Neural cell (in vitro differentiated cells): ENCODE measurements around the gene IL9. TPM values are rescaled to one million over a fixed set of nuclear protein-coding genes. Genes with fewer than 3 reads are reported as not detected.

Source experiments
- H2AFZ ChIP-seq: fragments of 200-600, 300-800 bp; sonication (generic), shearing (Covaris generic); 2 replicates; pipeline ENCODE4 v1.6.0; 2014; ENCODE audit warnings: low read depth, mild to moderate bottlenecking, antibody characterized with exemption, low read length, moderate library complexity
- H3F3A ChIP-seq: fragments of 200-600 bp; shearing (Covaris generic); 2 replicates; pipeline ENCODE4 v1.6.1; 2016; ENCODE audit warnings: mild to moderate bottlenecking, moderate library complexity, mixed read lengths, antibody characterized with exemption, low read length; ENCODE audit not compliant: insufficient read depth, poor library complexity, severe bottlenecking
- H3K27ac ChIP-seq: fragments of 200-600, 300-800 bp; sonication (generic), shearing (Covaris generic); 2 replicates; pipeline ENCODE4 v1.5.1; 2014; ENCODE audit warnings: mild to moderate bottlenecking, low read length, moderate library complexity
- H3K27me3 ChIP-seq: fragments of 300-800, 200-600 bp; sonication (generic), shearing (Covaris generic); 2 replicates; pipeline ENCODE4 v1.6.0; 2014; ENCODE audit warnings: mild to moderate bottlenecking, low read depth, low read length, moderate library complexity; ENCODE audit not compliant: insufficient read depth
- H3K36me3 ChIP-seq: fragments of 300-800, 200-600 bp; sonication (generic), shearing (Covaris generic); 2 replicates; pipeline ENCODE4 v1.5.1; 2014; ENCODE audit warnings: mild to moderate bottlenecking, antibody characterized with exemption, low read length, moderate library complexity; ENCODE audit not compliant: insufficient read depth
- H3K4me2 ChIP-seq: fragments of 300-800, 200-600 bp; sonication (generic), shearing (Covaris generic); 2 replicates; pipeline ENCODE4 v1.6.0; 2014; ENCODE audit warnings: mild to moderate bottlenecking, low read length
- H3K4me3 ChIP-seq: fragments of 300-800, 200-600 bp; sonication (generic), shearing (Covaris generic); 2 replicates; pipeline ENCODE4 v1.5.1; 2014; ENCODE audit warnings: mild to moderate bottlenecking, low read length, moderate library complexity
- H3K79me2 ChIP-seq: fragments of 200-600 bp; shearing (Covaris generic); replicated peaks from 2 replicates; pipeline ENCODE4 v1.6.0; 2014; ENCODE audit warnings: mild to moderate bottlenecking, low read length, moderate library complexity; ENCODE audit not compliant: insufficient read depth
- H3K9ac ChIP-seq: fragments of 300-800, 200-600 bp; sonication (generic), shearing (Covaris generic); 2 replicates; pipeline ENCODE4 v1.6.1; 2016; ENCODE audit warnings: mild to moderate bottlenecking, low read length, mixed read lengths
- H3K9me2 ChIP-seq: fragments of 200-600 bp; shearing (Covaris generic); 2 replicates; pipeline ENCODE4 v1.6.1; 2016; ENCODE audit warnings: mild to moderate bottlenecking, low read length, mixed read lengths; ENCODE audit not compliant: insufficient read depth
- H3K9me3 ChIP-seq: fragments of 200-600, 300-800 bp; sonication (generic), shearing (Covaris generic); 2 replicates; pipeline ENCODE4 v1.6.1; 2016; ENCODE audit warnings: mild to moderate bottlenecking, mixed run types, low read length, moderate library complexity, mixed read lengths
- H4K20me1 ChIP-seq: fragments of 200-600 bp; shearing (Covaris generic); 2 replicates; pipeline ENCODE4 v1.6.1; 2016; ENCODE audit warnings: mild to moderate bottlenecking, mixed run types; ENCODE audit not compliant: insufficient read depth
- CTCF ChIP-seq: fragments of 450-650 bp; IDR thresholded peaks from 2 replicates; pipeline ENCODE4 v1.5.1; 2014; ENCODE audit warnings: antibody characterized with exemption, mild to moderate bottlenecking, moderate library complexity; ENCODE audit not compliant: poor library complexity, severe bottlenecking
- EP300 ChIP-seq: fragments of 450-650 bp; conservative IDR thresholded peaks from 2 replicates; pipeline ENCODE4 v1.6.1; 2014; ENCODE audit warnings: antibody characterized with exemption, mild to moderate bottlenecking, moderate library complexity; ENCODE audit not compliant: poor library complexity, severe bottlenecking
- EZH2 ChIP-seq: fragments of 200-600, 300-800 bp; shearing (Covaris generic), sonication (generic); IDR thresholded peaks from 2 replicates; pipeline ENCODE4 v1.6.1; 2014; ENCODE audit warnings: antibody characterized with exemption, low read length, borderline replicate concordance, mild to moderate bottlenecking; ENCODE audit not compliant: insufficient read depth, poor library complexity, severe bottlenecking
- MXI1 ChIP-seq: fragments of 450-650 bp; conservative IDR thresholded peaks from 2 replicates; pipeline ENCODE4 v1.6.1; 2014; ENCODE audit warnings: antibody characterized with exemption, mild to moderate bottlenecking; ENCODE audit not compliant: poor library complexity, severe bottlenecking
- POLR2AphosphoS5 ChIP-seq: IDR thresholded peaks from 2 replicates; pipeline ENCODE4 v1.6.1; 2012
- RAD21 ChIP-seq: fragments of 450-650 bp; conservative IDR thresholded peaks from 2 replicates; pipeline ENCODE4 v1.6.1; 2014; ENCODE audit warnings: antibody characterized with exemption, mild to moderate bottlenecking, moderate library complexity
- SMC3 ChIP-seq: fragments of 450-650 bp; conservative IDR thresholded peaks from 2 replicates; pipeline ENCODE4 v1.6.1; 2014; ENCODE audit warnings: antibody characterized with exemption, mild to moderate bottlenecking, moderate library complexity; ENCODE audit not compliant: poor library complexity
- TAF1 ChIP-seq: IDR thresholded peaks from 2 replicates; pipeline ENCODE4 v1.6.1; 2012; ENCODE audit warnings: low read depth
- polyA plus RNA-seq: library from polyadenylated mRNA; depleted of rRNA; stranded (reverse); fragments of >200 nt; gene quantifications from 2 replicates; pipeline ENCODE4 v1.2.3, GENCODE V29; 2014
- TF ChIP-seq, protein P1 (sequence below): IDR thresholded peaks from 2 replicates; pipeline ENCODE4 v1.6.1; 2012; ENCODE audit warnings: borderline replicate concordance

Gene IL9
- polyA plus RNA-seq, 1 donor from 2014 or later, result not detected

DNA sequence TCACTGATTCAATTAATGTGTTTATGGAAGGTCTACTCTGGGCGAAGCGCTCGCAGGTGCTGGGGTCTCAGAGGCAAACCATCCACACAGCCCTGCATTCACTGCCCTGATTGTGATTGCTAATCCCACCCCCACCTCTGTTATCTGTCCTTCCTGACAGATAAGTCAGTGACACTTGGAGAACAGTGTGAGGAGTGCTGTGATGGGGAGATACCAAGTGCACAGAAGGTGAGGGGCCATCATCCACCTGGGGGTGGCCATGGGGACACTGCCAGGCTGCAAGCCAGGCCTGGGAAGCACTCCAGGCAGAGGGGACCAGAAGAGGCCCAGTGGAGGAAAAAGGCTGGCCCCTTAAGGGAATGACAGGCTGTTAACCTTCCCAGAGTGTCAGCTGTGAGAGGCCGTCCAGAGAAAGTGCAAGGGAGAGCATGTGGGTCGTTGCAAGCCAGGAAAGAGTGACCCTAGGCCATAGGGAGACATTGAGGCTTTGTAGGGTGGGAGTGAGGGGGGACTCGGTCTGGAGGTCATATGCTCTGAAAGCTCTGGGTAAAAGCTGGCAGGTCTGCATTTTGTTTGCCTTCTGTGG lies 18.0 kb downstream of the IL9 start:
- Histone ChIP-seq H3K9me2 (no peaks in the 10 kb centered on the region), H3K4me2 (no peak overlapping the region), H3K9me3 (no peaks in the 10 kb centered on the region), H3K9ac (no peak overlapping the region), H3K27ac (no peak overlapping the region), H4K20me1 (no peaks in the 10 kb centered on the region), H3K36me3 (no peaks in the 10 kb centered on the region), H2AFZ (no peak overlapping the region), H3K79me2 (no peaks in the 10 kb centered on the region), H3F3A (no peaks in the 10 kb centered on the region), H3K4me3 (no peak overlapping the region), H3K27me3 (no peaks in the 10 kb centered on the region)
- TF ChIP-seq SMC3 (no peak), EP300 (no peak), POLR2AphosphoS5 (no peak), MXI1 (no peak), EZH2 (no peak), CTCF (no peak), RAD21 (no peak), TAF1 (no peak)
- TF ChIP-seq, protein P1, sequence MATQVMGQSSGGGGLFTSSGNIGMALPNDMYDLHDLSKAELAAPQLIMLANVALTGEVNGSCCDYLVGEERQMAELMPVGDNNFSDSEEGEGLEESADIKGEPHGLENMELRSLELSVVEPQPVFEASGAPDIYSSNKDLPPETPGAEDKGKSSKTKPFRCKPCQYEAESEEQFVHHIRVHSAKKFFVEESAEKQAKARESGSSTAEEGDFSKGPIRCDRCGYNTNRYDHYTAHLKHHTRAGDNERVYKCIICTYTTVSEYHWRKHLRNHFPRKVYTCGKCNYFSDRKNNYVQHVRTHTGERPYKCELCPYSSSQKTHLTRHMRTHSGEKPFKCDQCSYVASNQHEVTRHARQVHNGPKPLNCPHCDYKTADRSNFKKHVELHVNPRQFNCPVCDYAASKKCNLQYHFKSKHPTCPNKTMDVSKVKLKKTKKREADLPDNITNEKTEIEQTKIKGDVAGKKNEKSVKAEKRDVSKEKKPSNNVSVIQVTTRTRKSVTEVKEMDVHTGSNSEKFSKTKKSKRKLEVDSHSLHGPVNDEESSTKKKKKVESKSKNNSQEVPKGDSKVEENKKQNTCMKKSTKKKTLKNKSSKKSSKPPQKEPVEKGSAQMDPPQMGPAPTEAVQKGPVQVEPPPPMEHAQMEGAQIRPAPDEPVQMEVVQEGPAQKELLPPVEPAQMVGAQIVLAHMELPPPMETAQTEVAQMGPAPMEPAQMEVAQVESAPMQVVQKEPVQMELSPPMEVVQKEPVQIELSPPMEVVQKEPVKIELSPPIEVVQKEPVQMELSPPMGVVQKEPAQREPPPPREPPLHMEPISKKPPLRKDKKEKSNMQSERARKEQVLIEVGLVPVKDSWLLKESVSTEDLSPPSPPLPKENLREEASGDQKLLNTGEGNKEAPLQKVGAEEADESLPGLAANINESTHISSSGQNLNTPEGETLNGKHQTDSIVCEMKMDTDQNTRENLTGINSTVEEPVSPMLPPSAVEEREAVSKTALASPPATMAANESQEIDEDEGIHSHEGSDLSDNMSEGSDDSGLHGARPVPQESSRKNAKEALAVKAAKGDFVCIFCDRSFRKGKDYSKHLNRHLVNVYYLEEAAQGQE, result no peak

DNA sequence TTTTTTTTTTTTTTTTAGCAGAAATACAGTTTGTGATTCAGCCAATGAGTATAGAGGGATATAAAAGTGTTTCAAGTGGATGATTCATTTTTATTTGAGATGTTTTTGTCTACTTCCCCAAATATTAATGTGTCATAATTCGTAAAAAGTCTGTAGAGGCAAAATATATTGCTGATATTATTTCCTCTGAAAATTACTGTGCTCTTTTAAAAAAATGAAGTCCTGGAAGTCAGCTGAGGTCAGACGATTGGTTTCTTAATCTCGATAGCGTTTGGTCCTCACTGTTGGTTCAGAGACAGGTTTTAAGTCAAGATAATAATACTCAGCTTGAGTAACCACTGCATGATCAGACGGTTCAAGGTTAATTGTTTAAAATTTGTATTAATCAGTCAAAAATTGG lies 19.5 kb downstream of the IL9 start:
- no peaks in the 10 kb centered on the region for H3K27me3 ChIP-seq
- no peaks in the 10 kb centered on the region for H3K9me3 ChIP-seq
- H2AFZ ChIP-seq, result no peak overlapping the region
- no peak overlapping the region for H3K4me2 ChIP-seq
- no peak overlapping the region for H3K4me3 ChIP-seq
- no peak overlapping the region for H3K9ac ChIP-seq
- H3K79me2 ChIP-seq, result no peaks in the 10 kb centered on the region
- H4K20me1 ChIP-seq, result no peaks in the 10 kb centered on the region
- no peaks in the 10 kb centered on the region for H3K36me3 ChIP-seq
- no peaks in the 10 kb centered on the region for H3K9me2 ChIP-seq
- no peak for TF ChIP-seq EP300
- TF ChIP-seq, protein P1, result no peak
- TF ChIP-seq MXI1, result no peak
- TF ChIP-seq POLR2AphosphoS5, result no peak
- no peak for TF ChIP-seq EZH2
- TF ChIP-seq RAD21, result no peak
- TF ChIP-seq SMC3, result no peak
- TF ChIP-seq CTCF, result no peak
- no peaks in the 10 kb centered on the region for H3F3A ChIP-seq
- no peak overlapping the region for H3K27ac ChIP-seq
